Right lobe of liver (tissue), 6 donors: Measurements from ENCODE around the gene RNF214. TPM values are rescaled to one million over a fixed set of nuclear protein-coding genes. Genes with fewer than 3 reads are reported as not detected.

Experiments
- ATAC-seq, 4 donors: fragments of 200-7000 bp; cut with Tn5 transposase; one replicate each; pipeline ENCODE4 v1.9.1; 2020; ENCODE audit warnings: mild to moderate bottlenecking in 4 of 4, moderate library complexity in 4 of 4
- DNase-seq, 3 donors: peaks; one replicate each; pipeline ENCODE4 v3.0.0-alpha.2; 2020
- H3K27ac ChIP-seq, 3 donors: fragments of 200-600 bp; one replicate each; pipeline ENCODE4 v1.8.0; 2022
- H3K27me3 ChIP-seq, 2 donors: fragments of 200-600 bp; one replicate each; pipeline ENCODE4 v1.8.0; 2022
- H3K36me3 ChIP-seq, 4 donors: fragments of 200-600 bp; sonication (generic) in 1 of 4; one replicate each; pipeline versions ENCODE4 v1.5.1 to v1.8.0; 2017 to 2022; ENCODE audit warnings: control low read depth in 1 of 4
- H3K4me1 ChIP-seq, 4 donors: fragments of 200-600 bp; sonication (generic) in 1 of 4; one replicate each; pipeline versions ENCODE4 v1.5.1 to v1.8.0; 2017 to 2022; ENCODE audit warnings: control low read depth in 1 of 4
- H3K4me3 ChIP-seq, 3 donors: fragments of 200-600 bp; one replicate each; pipeline ENCODE4 v1.8.0; 2022
- H3K9me3 ChIP-seq, 4 donors: fragments of 200-600 bp; sonication (generic) in 1 of 4; one replicate each; pipeline versions ENCODE4 v1.5.1 to v1.8.0; 2017 to 2022; ENCODE audit warnings: control low read depth in 1 of 4
- POLR2A ChIP-seq: fragments of 450-650 bp; IDR thresholded peaks from one replicate; pipeline ENCODE4 v1.6.1; 2017; ENCODE audit warnings: antibody characterized with exemption, mild to moderate bottlenecking
- WGBS: methylation state at CpG from one replicate; pipeline ENCODE4 v1.1.6; 2018; ENCODE audit warnings: low coverage, low lambda C conversion rate; ENCODE audit not compliant: insufficient coverage; ENCODE audit errors: missing lambda C conversion rate; 5-methylcytosine and 5-hydroxymethylcytosine counted together
- intact Hi-C, 2 donors: fragments of 100-400 bp; cut with DNase I; formaldehyde crosslinking; loops; one replicate each; pipeline versions ENCODE4 v1.11.2 to v1.14.1; 2022
- total RNA-seq, 6 experiments: library from RNA; depleted of rRNA in 2 of 6; stranded (reverse); fragments of >200 nt in 2 of 6; fragmentation: NEBNext Ultra II Directional in 3 of 6; extraction: Animal tissue kit (Norgen Biotek cat#: 25700) in 3 of 6; gene quantifications; one replicate each; pipeline versions ENCODE4 v1.1.0 to v1.2.4, GENCODE V29; 2016 to 2023
- TF ChIP-seq, protein P1 (sequence below), 4 donors: fragments of 200-600 bp in 3 of 4; fragments of 450-650 bp in 1 of 4; IDR thresholded peaks; one replicate each; pipeline versions ENCODE4 v1.5.1 to v1.8.0; 2016 to 2022; ENCODE audit warnings: antibody characterized with exemption in 4 of 4, mild to moderate bottlenecking in 2 of 4
- donor health status: DM: no; HTN: yes; CAD: no.
- donor health status: DM: no; HTN: no; CAD: no.
- donor health status: DM: no; HTN: no; CAD: no.
- donor health status: DM: no; HTN: yes; CAD: no.
- donor health status: DM: no; HTN: yes; CAD: no.

Gene RNF214
- total RNA-seq, 6 experiments from 2014 or later: 5.6 to 9.4 (median 7.3) TPM

GRCh38 chr11:117239295-117239694 lies 6.8 kb downstream of the RNF214 start:
- peaks cover 0 to 1% (median 0%) of the 10 kb centered on the region in 4 donors for H3K4me1 ChIP-seq
- ATAC-seq (no peak), DNase-seq (no peak)
- H3K4me3 ChIP-seq: no peak overlapping the region
- no peak for TF ChIP-seq POLR2A
- TF ChIP-seq, protein P1, sequence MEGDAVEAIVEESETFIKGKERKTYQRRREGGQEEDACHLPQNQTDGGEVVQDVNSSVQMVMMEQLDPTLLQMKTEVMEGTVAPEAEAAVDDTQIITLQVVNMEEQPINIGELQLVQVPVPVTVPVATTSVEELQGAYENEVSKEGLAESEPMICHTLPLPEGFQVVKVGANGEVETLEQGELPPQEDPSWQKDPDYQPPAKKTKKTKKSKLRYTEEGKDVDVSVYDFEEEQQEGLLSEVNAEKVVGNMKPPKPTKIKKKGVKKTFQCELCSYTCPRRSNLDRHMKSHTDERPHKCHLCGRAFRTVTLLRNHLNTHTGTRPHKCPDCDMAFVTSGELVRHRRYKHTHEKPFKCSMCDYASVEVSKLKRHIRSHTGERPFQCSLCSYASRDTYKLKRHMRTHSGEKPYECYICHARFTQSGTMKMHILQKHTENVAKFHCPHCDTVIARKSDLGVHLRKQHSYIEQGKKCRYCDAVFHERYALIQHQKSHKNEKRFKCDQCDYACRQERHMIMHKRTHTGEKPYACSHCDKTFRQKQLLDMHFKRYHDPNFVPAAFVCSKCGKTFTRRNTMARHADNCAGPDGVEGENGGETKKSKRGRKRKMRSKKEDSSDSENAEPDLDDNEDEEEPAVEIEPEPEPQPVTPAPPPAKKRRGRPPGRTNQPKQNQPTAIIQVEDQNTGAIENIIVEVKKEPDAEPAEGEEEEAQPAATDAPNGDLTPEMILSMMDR (IDR thresholded peaks at IDR 0.05): no peak
- no peak overlapping the region for H3K27ac ChIP-seq
- no peaks in the 10 kb centered on the region for H3K9me3 ChIP-seq
- H3K36me3 ChIP-seq: peaks cover 0 to 29% (median 5%) of the 10 kb centered on the region in 4 donors
- intact Hi-C loops: no loop called here
- WGBS: 86% methylated on average over 6 of the region's 6 CpGs
- H3K27me3 ChIP-seq: no peaks in the 10 kb centered on the region

DNA sequence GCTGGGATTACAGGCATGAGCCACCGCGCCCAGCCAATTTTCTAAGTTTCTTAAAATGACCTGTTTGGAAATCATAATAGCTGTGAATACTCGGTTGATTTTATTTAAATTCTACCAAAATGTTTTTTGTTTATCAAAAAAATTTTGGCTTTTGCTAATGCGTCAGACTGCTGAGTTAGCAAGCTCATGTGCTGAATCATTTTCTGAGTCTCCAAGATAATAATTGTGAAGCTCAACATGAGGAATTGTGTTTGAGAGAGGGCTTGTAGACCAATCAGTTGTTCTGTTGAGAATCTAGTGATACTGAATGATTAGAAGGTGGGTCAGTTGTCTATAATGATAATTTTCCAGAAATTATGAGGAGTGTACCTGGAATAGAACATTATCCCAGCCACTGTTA lies 15.9 kb downstream of the RNF214 start:
- intact Hi-C loops: no loop called here
- Histone ChIP-seq H3K27ac (no peak overlapping the region), H3K4me3 (no peak overlapping the region), H3K36me3 (peaks cover 0 to 61% (median 17%) of the 10 kb centered on the region in 4 donors), H3K27me3 (no peaks in the 10 kb centered on the region), H3K4me1 (no peaks in the 10 kb centered on the region), H3K9me3 (no peaks in the 10 kb centered on the region)
- DNase-seq (no peak), ATAC-seq (no peak)
- TF ChIP-seq POLR2A: no peak
- TF ChIP-seq, protein P1 (IDR thresholded peaks at IDR 0.05): no peak
- 88% methylated on average over 4 of the region's 4 CpGs for WGBS

- 88% methylated on average over 4 of the region's 4 CpGs for WGBS
- H3K4me1 ChIP-seq: no peaks in the 10 kb centered on the region
- intact Hi-C loops: no loop called here
- TF ChIP-seq, protein P1 (IDR thresholded peaks at IDR 0.05): no peak
- TF ChIP-seq POLR2A: no peak
- H3K36me3 ChIP-seq: peaks cover 0 to 53% (median 18%) of the 10 kb centered on the region in 4 donors
- no peak overlapping the region for H3K4me3 ChIP-seq
- DNase-seq: no peak
- ATAC-seq: no peak
- no peaks in the 10 kb centered on the region for H3K27me3 ChIP-seq
- H3K27ac ChIP-seq: no peak overlapping the region
- H3K9me3 ChIP-seq: no peaks in the 10 kb centered on the region
Observed at GRCh38 chr11:117249571-117249970, 17.1 kb downstream of the RNF214 start.

DNA sequence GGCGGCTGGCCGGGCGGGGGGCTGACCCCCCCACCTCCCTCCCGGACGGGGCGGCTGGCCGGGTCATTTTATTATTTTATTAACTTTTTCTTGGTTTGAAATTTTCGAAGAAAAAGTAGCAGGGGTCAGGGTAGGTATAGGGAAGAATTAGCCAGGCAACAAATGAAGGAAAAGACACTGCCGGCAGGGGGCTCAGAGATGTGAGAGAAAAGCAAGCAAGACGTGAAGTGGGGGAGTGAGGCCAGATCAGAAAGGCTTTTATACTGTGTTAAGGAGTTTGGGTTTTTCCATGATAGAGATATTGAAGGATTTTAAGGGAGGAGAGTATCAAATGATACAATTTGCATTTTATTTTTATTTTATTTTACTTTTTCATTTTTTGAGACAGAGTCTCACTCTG lies 19.0 kb downstream of the RNF214 start:
- no peak overlapping the region for H3K4me3 ChIP-seq
- H3K27ac ChIP-seq: no peak overlapping the region
- DNase-seq (no peak), ATAC-seq (no peak)
- TF ChIP-seq POLR2A: no peak
- TF ChIP-seq, protein P1 (IDR thresholded peaks at IDR 0.05): no peak
- intact Hi-C loops: no loop called here
- no peaks in the 10 kb centered on the region for H3K4me1 ChIP-seq
- no peaks in the 10 kb centered on the region for H3K9me3 ChIP-seq
- H3K27me3 ChIP-seq: no peaks in the 10 kb centered on the region
- WGBS: 94% methylated on average over 8 of the region's 10 CpGs
- H3K36me3 ChIP-seq: peaks cover 0 to 38% (median 15%) of the 10 kb centered on the region in 4 donors

- no peak overlapping the region for H3K4me3 ChIP-seq
- no peaks in the 10 kb centered on the region for H3K4me1 ChIP-seq
- H3K27ac ChIP-seq: no peak overlapping the region
- TF ChIP-seq POLR2A: no peak
- TF ChIP-seq, protein P1 (IDR thresholded peaks at IDR 0.05): no peak
- peaks cover 0 to 5% (median 2%) of the 10 kb centered on the region in 4 donors for H3K36me3 ChIP-seq
- ATAC-seq: no peak
- no peaks in the 10 kb centered on the region for H3K9me3 ChIP-seq
- no peaks in the 10 kb centered on the region for H3K27me3 ChIP-seq
- WGBS: 83% methylated on average over 3 of the region's 3 CpGs
- DNase-seq: no peak
- intact Hi-C loops: no loop called here
Observed at GRCh38 chr11:117255966-117256365, 23.5 kb downstream of the RNF214 start.
